Activated T-cell treated with anti-CD3 and anti-CD28 coated beads, Interleukin-2, amount 50 U/mL, for 72 hours (primary cell): ENCODE data around the gene TM4SF20. TPM values are rescaled to one million over a fixed set of nuclear protein-coding genes. Genes with fewer than 3 reads are reported as not detected.
"Not testable (repeated sequence)": the region's sequence is repeated elsewhere in the genome, so short reads cannot be mapped to it uniquely, and the experiment has no call there.

Experiments
- ATAC-seq, 2 donors: fragments of 150-1000 bp; cut with Tn5 transposase; replicated peaks in 1 of 2; 2 replicates each; pipeline ENCODE4 v1.10.0; 2021; ENCODE audit warnings: moderate library complexity in 2 of 2, mild to moderate bottlenecking in 1 of 2
- DNase-seq, 2 donors: peaks; one replicate each; pipeline ENCODE4 v3.0.0; 2021 to 2022; ENCODE audit warnings: mixed read lengths in 1 of 2
- H3K27ac Mint-ChIP-seq: one replicate; pipeline ENCODE4 v1.8.0; 2022; ENCODE audit warnings: mild to moderate bottlenecking, moderate library complexity, mixed read lengths
- H3K27me3 Mint-ChIP-seq: one replicate; pipeline ENCODE4 v1.8.0; 2022; ENCODE audit warnings: low read depth, mixed read lengths
- H3K36me3 Mint-ChIP-seq, 2 donors: one replicate each; pipeline ENCODE4 v1.8.0; 2022; ENCODE audit warnings: mixed read lengths in 2 of 2, mild to moderate bottlenecking in 1 of 2; ENCODE audit not compliant: insufficient read depth in 2 of 2
- H3K4me1 Mint-ChIP-seq: one replicate; pipeline ENCODE4 v1.8.0; 2022; ENCODE audit warnings: low read depth, mixed read lengths
- H3K4me3 Mint-ChIP-seq, 2 donors: one replicate each; pipeline ENCODE4 v1.8.0; 2022; ENCODE audit warnings: mild to moderate bottlenecking in 2 of 2, mixed read lengths in 2 of 2, moderate library complexity in 2 of 2
- H3K9me3 Mint-ChIP-seq, 2 donors: one replicate each; pipeline ENCODE4 v1.8.0; 2022; ENCODE audit warnings: mixed read lengths in 2 of 2
- total RNA-seq, 2 donors: library from RNA; stranded (reverse); gene quantifications; one replicate each; pipeline ENCODE4 v1.2.3, GENCODE V29; 2022

TM4SF20 gene
- total RNA-seq, 2 donors from 2014 or later, result not detected

DNA sequence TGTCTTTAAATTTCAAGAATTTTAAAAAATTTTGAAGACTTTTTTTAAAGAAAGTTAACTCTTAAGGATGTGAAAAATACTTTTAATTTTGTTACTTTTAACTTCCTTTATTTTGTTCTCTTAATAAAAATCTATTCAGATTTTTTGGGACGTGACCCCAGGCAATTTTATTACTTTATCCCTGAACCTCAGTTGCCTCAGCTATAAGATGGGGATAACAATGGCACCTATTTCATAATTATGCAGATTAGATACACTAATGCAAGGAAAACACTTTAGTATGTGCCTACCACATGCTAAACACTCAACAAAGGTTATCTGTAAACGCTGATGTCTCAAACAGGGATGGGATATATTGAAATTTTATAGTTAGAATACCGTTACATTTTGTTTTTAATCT, 10.1 kb upstream of the TM4SF20 start:
- Mint-ChIP-seq H3K27me3 (no peaks in the 10 kb centered on the region), H3K27ac (no peak overlapping the region), H3K36me3 (no peaks in the 10 kb centered on the region), H3K9me3 (no peaks in the 10 kb centered on the region), H3K4me3 (no peak overlapping the region), H3K4me1 (peaks cover 9% of the 10 kb centered on the region)
- ATAC-seq (no peak), DNase-seq (no peak)

GRCh38 chr2:227388537-227389011, 9.5 kb upstream of the TM4SF20 start:
- no peak overlapping the region for H3K4me3 Mint-ChIP-seq
- DNase-seq (no peak), ATAC-seq (no peak)
- H3K9me3 Mint-ChIP-seq, result no peaks in the 10 kb centered on the region
- no peaks in the 10 kb centered on the region for H3K36me3 Mint-ChIP-seq
- H3K27ac Mint-ChIP-seq, result no peak overlapping the region
- peaks cover 9% of the 10 kb centered on the region for H3K4me1 Mint-ChIP-seq
- no peaks in the 10 kb centered on the region for H3K27me3 Mint-ChIP-seq

DNA sequence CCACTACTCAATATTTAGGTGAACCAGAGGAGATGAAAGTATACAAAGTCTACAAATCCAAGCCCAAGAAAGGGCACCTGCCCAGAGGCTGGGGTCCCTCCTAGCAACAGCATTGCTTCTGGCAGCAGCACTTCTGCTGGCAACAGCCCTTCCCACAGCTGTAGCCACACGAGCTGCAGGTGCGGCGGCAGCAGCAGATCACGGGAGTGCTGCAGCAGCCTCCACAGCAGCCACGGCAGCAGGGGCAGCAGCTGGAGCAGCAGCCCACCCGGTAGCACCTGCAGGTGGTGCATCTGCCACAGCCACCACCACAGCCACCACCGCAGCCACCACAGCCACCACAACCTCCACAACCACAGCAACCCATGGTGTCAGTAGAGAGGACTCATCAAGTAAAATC, 8.5 kb upstream of the TM4SF20 start, which contains the start of gene SCYGR1:
TSS of gene SCYGR1 (minus strand) at position 367 of the 400 bp plus-strand sequence. CDS start at position 367, 0 bp downstream.
- not testable (repeated sequence) for DNase-seq, ATAC-seq, H3K27ac Mint-ChIP-seq, H3K4me3 Mint-ChIP-seq, H3K27me3 Mint-ChIP-seq, H3K36me3 Mint-ChIP-seq, H3K9me3 Mint-ChIP-seq
- peaks cover 12% of the 10 kb centered on the region for H3K4me1 Mint-ChIP-seq

DNA sequence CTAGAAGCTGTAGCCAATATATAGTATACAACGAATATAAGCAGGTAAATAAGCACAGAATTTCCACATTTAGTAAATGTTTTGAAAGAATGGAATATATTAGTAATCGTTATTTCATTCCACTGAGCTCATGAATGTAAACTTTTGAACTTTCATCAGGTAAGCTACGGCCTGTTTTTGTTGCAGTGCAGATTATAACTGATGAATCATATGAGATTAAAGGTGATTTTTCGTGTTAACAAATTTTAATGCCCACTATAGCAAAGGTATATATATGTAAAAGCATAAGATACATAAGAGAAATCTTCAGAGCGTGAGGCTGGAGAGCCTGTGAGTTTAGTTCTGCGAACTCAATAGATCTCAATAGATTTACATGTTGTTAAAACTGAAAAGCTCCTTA, 7.5 kb upstream of the TM4SF20 start:
- Mint-ChIP-seq H3K9me3 (peaks cover 2 to 7% of the 10 kb centered on the region in 2 donors), H3K36me3 (peaks cover 2 to 3% of the 10 kb centered on the region in 2 donors), H3K27me3 (no peaks in the 10 kb centered on the region), H3K4me1 (peaks cover 21% of the 10 kb centered on the region), H3K27ac (no peak overlapping the region), H3K4me3 (no peak overlapping the region)
- ATAC-seq (no peak), DNase-seq (no peak)

GRCh38 chr2:227383686-227384085, 4.6 kb upstream of the TM4SF20 start:
- Mint-ChIP-seq H3K4me1 (peaks cover 24% of the 10 kb centered on the region), H3K4me3 (no peak overlapping the region), H3K27ac (no peak overlapping the region), H3K27me3 (no peaks in the 10 kb centered on the region), H3K9me3 (peaks cover 4 to 9% of the 10 kb centered on the region in 2 donors), H3K36me3 (peaks cover 3 to 4% of the 10 kb centered on the region in 2 donors)
- ATAC-seq (no peak), DNase-seq (no peak)

DNA sequence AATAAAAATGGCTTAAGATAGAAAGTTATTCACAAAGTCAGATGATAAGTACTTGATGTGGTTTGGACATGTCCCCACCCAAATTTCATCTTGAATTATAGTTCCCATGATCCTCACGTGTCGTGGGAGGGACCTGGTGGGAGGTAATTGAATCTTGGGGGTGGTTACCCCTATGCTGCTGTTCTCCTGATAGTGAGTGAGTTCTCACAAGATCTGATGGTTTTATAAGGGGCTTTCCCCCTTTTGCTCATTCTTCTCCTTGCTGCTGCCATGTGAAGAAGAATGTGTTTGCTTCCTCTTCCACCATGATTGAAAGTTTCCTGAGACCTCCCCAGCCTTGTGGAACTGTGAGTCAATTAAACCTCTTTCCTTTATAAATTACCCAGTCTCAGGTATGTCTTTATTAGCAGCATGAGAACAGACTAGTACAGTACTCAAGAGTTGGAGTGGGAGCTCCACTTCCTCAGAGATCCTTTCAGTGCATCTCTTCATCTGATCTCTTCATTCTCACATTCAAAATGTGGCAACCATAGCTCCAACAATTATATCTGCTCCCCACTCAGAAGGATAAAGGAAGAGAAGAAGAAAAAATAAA, 3.2 kb upstream of the TM4SF20 start:
- not testable (repeated sequence) for H3K36me3 Mint-ChIP-seq, ATAC-seq, H3K9me3 Mint-ChIP-seq, H3K27me3 Mint-ChIP-seq, H3K4me3 Mint-ChIP-seq, DNase-seq, H3K27ac Mint-ChIP-seq
- H3K4me1 Mint-ChIP-seq, result peaks cover 24% of the 10 kb centered on the region

DNA sequence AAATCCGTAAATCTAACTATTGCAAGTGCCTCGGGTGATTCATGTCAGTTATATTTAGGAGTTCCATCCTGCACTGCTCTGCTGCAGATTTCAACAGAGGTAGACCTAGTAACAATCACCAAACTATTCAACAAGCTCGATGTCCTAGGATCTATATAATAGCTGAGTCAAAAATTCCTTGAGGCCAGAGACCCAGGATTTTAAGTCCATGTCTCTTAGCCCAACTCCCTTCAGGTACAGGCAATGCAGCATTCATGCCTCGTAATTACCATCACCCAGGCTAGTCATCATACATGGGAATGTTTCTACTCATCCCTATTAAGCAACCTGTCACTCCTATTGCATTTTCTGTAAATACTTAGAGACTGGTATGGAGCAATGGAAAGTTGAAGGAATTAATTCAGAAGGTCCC, 729 bp downstream of the TM4SF20 start:
- Mint-ChIP-seq H3K36me3 (peaks cover 3 to 4% of the 10 kb centered on the region in 2 donors), H3K27me3 (peaks cover 6% of the 10 kb centered on the region), H3K4me3 (no peak overlapping the region), H3K9me3 (peaks cover 4 to 9% of the 10 kb centered on the region in 2 donors), H3K4me1 (peaks cover 26% of the 10 kb centered on the region), H3K27ac (no peak overlapping the region)
- DNase-seq (no peak), ATAC-seq (no peak)

- DNase-seq, result no peak
- Mint-ChIP-seq H3K4me3 (no peak overlapping the region), H3K27ac (no peak overlapping the region), H3K9me3 (peaks cover 4 to 9% of the 10 kb centered on the region in 2 donors), H3K4me1 (peaks cover 26% of the 10 kb centered on the region), H3K27me3 (peaks cover 6% of the 10 kb centered on the region), H3K36me3 (peaks cover 3 to 4% of the 10 kb centered on the region in 2 donors)
- ATAC-seq, result no peak
Measured at GRCh38 chr2:227377467-227378351, 1.4 kb downstream of the TM4SF20 start.

DNA sequence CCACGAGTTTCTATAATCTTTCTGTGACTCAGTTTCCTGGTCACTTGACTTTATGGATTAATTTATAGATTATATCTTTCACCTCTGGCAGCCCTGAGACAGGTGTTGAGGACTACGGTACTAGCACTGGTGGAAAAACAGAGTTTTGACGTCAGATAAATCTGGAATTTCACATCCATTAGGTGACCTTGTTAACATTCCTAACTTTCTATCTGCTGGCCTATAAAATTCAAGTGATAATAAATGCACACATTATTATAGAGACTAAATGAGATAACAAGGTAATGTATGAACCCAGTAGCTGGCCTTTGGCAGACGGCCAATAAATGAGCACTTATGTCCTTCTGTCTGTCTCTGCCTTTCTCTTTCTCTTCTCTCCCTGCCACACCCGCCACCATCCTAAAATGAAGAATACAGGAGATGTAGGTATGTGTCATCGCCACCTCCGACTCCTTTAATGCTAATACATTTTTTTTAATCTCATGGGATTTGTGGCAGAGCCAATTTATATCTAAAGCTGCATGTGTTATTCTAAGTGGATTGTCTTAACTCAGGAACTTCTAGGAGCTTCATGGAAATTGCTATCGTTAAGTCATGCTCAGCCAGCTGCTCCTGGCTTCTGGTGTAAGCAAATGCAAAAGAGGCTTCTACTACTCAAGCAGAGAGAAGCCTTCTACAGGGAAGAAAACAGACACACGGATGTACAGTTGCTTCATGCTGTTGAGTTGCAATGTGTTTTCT, 2.3 kb downstream of the TM4SF20 start:
- ATAC-seq (no peak), DNase-seq (no peak)
- Mint-ChIP-seq H3K4me3 (no peak overlapping the region), H3K27me3 (peaks cover 6% of the 10 kb centered on the region), H3K27ac (no peak overlapping the region), H3K9me3 (peaks cover 3 to 4% of the 10 kb centered on the region in 2 donors), H3K4me1 (peaks cover 18% of the 10 kb centered on the region), H3K36me3 (peaks cover 0 to 3% of the 10 kb centered on the region in 2 donors)

- peak; percentile 91 to 92 for ATAC-seq
- Mint-ChIP-seq H3K9me3 (no peaks in the 10 kb centered on the region), H3K36me3 (no peaks in the 10 kb centered on the region), H3K4me1 (peaks cover 13% of the 10 kb centered on the region), H3K27ac (no peak overlapping the region), H3K27me3 (peaks cover 6% of the 10 kb centered on the region), H3K4me3 (peak overlapping the region in 1 of 2 donors; percentile 46)
- DNase-seq, result peak; percentile 37 to 50
Measured at GRCh38 chr2:227374158-227374557, 4.9 kb downstream of the TM4SF20 start.

GRCh38 chr2:227373389-227373788, 5.7 kb downstream of the TM4SF20 start:
- no peak for DNase-seq
- ATAC-seq, result no peak
- Mint-ChIP-seq H3K4me1 (peaks cover 13% of the 10 kb centered on the region), H3K9me3 (no peaks in the 10 kb centered on the region), H3K27me3 (peaks cover 6% of the 10 kb centered on the region), H3K36me3 (no peaks in the 10 kb centered on the region), H3K4me3 (peak overlapping the region in 1 of 2 donors; percentile 12), H3K27ac (no peak overlapping the region)

GRCh38 chr2:227370791-227371312, 8.3 kb downstream of the TM4SF20 start:
- no peaks in the 10 kb centered on the region for H3K27me3 Mint-ChIP-seq
- peaks cover 13% of the 10 kb centered on the region for H3K4me1 Mint-ChIP-seq
- H3K4me3 Mint-ChIP-seq, result peak overlapping the region in 1 of 2 donors; percentile 2
- H3K9me3 Mint-ChIP-seq, result no peaks in the 10 kb centered on the region
- H3K27ac Mint-ChIP-seq, result no peak overlapping the region
- ATAC-seq (peak; percentile 59 to 67), DNase-seq (peak in 1 of 2 donors; percentile 10)
- no peaks in the 10 kb centered on the region for H3K36me3 Mint-ChIP-seq
